GM21381 (cell line): ENCODE data around the gene MPP3.

Source experiments
- ATAC-seq: cut with Tn5 transposase; IDR thresholded peaks from one replicate; pipeline ENCODE4 v1.9.1; 2021; ENCODE audit warnings: mild to moderate bottlenecking, moderate library complexity; ENCODE audit not compliant: unreplicated experiment

MPP3 gene

GRCh38 chr17:43774304-43775250 lies 58.4 kb downstream of the MPP3 start:
- no peak for ATAC-seq

GRCh38 chr17:43772877-43773648 lies 59.9 kb downstream of the MPP3 start:
- no peak for ATAC-seq

- ATAC-seq, result no peak
These were observed 61.5 kb downstream of the MPP3 start for GRCh38 chr17:43771463-43771862.

GRCh38 chr17:43770957-43771356 lies 62.0 kb downstream of the MPP3 start:
- no peak for ATAC-seq

- no peak for ATAC-seq
These were observed 63.1 kb downstream of the MPP3 start for GRCh38 chr17:43769859-43770258.

GRCh38 chr17:43769426-43769825 lies 63.5 kb downstream of the MPP3 start:
- no peak for ATAC-seq

- no peak for ATAC-seq
These were observed 64.0 kb downstream of the MPP3 start for GRCh38 chr17:43768943-43769342.

GRCh38 chr17:43768382-43768781 lies 64.6 kb downstream of the MPP3 start:
- no peak for ATAC-seq

- ATAC-seq, result no peak
These were observed 65.3 kb downstream of the MPP3 start for GRCh38 chr17:43767713-43768059.

GRCh38 chr17:43767053-43767712 lies 65.8 kb downstream of the MPP3 start:
- no peak for ATAC-seq

- ATAC-seq, result no peak
These were observed 66.4 kb downstream of the MPP3 start for GRCh38 chr17:43766413-43767052.

- no peak for ATAC-seq
These were observed 72.6 kb downstream of the MPP3 start for GRCh38 chr17:43760254-43760852.

GRCh38 chr17:43759836-43760235 lies 73.1 kb downstream of the MPP3 start:
- ATAC-seq, result no peak

- no peak for ATAC-seq
These were observed 74.3 kb downstream of the MPP3 start, which contains the start of gene SOST for GRCh38 chr17:43758497-43759174. TSS of gene SOST (minus strand) at chr17:43758791. CDS start at chr17:43758741, 50 bp downstream.

- no peak for ATAC-seq
These were observed 74.9 kb downstream of the MPP3 start for GRCh38 chr17:43758086-43758485.

- ATAC-seq, result no peak
These were observed 75.7 kb downstream of the MPP3 start for GRCh38 chr17:43757171-43757660.

GRCh38 chr17:43756201-43756600 lies 76.7 kb downstream of the MPP3 start:
- ATAC-seq, result no peak

- ATAC-seq, result no peak
These were observed 77.5 kb downstream of the MPP3 start for GRCh38 chr17:43755389-43755875.

GRCh38 chr17:43754947-43755346 lies 78.0 kb downstream of the MPP3 start:
- ATAC-seq, result no peak
